Kidney capillary endothelial cell (primary cell): ENCODE results near the gene THADA.

Experiments
- DNase-seq: peaks from one replicate; pipeline ENCODE4 v3.0.0-alpha.2; 2018; ENCODE audit warnings: low spot score

Gene THADA

DNA sequence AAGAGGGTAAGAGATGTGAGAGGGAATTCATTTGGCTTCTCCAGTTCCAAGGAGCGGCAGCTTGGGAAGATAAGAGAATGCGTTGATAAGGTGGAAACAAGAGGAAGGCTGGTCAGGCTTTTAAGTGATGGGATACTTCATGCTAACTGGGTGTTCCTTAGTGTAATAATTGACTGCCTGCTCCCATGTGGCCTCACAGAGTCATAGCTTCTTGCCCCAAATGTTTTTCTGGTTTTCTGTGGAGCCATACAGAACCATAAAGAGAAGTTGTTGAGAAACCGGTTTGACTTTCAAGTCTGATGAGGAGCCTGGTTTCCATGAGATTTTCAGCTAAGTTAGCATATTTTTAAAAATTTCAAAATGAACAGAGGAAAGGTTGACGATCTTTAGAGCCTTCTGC, 272.0 kb downstream of the THADA start:
- no peak for DNase-seq

GRCh38 chr2:43321446-43321845, 274.4 kb downstream of the THADA start:
- no peak for DNase-seq

DNA sequence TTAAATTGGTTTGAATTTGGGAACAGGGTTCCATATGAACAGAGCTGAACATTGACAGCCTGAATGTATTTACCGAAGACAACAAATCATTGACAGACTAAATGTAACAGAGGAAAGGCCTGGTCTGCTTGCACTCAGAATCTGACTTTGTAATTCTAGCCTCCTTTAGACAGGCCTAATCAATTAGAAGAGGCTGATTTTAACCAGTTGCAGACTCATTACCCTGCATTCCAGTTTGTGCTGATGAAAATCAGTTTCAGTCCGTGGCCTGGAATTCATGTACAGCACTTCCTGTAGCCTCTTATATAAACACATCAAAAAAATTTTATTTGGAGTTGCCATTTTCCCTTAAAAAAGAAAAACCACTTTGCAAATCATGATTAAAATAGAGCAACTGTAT, 276.3 kb downstream of the THADA start:
- no peak for DNase-seq

DNA sequence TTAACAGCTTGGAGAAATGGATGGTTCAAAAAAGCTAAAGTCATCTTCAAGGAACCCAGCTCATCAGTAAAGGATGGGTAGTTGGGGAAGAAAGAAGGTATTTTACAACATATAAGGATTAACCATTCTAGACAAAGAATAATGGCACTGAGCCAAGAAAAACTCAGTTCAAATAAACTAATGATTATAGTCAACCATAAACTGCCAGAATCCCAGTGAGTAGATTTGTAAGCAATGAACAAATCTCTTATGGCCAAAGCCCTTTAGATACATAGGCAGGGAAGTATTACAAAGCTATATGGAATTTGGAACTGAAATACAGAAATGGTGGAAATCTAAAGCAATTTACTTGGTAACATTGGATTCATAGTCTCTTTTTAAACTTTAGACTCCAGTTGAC, 277.0 kb downstream of the THADA start:
- DNase-seq, result no peak

- DNase-seq, result no peak
These were observed 278.2 kb downstream of the THADA start for GRCh38 chr2:43317680-43318079.

DNA sequence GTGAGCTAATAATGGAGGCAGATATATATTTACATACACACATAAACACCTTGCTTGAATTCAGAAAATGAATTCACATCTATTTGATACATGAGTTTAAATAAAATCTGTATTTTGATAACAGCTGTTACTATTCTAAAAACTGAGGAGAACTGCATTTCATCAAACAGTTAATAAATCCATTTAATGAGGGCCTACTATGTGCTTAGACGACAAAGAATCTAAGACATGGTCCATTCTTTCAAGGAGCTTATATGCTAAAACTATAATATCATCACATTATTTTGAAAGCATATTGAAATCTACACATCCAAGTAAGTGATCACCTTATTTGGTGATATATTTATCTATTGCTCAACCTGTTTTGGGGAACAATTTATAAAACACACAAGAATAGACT, 278.6 kb downstream of the THADA start:
- no peak for DNase-seq

DNA sequence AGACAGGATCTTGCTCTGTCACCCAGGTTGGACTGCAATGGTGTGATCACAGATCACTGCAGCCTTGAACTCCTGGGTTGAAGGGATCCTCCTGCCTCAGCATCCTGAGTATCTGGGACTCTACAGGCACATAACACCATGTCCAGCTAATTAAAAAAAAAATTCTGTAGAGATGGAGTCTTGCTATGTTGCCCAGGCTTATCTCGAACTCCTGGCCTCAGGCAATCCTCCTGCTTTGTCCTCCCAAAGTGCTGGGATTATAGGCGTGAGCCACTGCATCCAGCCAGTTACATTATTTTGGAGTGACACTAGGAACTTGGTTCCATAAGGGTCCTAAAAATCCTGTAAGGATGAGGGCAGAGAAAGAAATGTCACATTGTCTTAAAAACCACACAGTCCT, 280.4 kb downstream of the THADA start:
- DNase-seq, result no peak

DNA sequence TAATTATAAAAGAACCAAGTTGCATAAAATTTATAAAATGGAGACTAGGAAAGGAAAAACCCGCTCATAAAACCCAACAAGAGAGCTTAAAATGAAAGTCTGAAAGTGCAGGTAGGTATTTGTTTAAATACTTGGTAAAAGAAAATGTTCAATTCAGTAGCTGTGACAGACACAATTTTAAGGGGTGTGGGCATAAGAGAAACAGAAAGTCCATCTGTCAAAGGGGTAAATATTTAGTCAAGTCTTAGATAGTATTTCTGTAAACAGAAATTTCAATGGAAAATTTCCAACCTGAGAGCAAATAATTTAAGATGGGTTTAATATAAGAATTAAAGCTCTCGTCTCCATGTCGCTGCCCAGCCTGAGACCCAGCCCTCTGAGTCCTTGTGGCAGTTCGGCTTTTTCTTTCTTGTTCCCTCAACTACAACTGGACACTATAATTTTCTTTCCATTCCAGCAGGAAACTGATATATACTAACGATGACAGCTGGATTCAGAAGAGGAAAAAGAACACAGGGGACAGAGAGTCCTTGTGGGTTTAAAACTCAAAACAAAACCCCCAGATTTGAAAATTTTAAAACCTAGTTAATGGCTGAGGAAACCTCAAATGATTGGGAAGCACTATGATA, 281.4 kb downstream of the THADA start:
- no peak for DNase-seq

GRCh38 chr2:43313642-43314017, 282.2 kb downstream of the THADA start:
- DNase-seq, result no peak

GRCh38 chr2:43312755-43313641, 282.8 kb downstream of the THADA start:
- no peak for DNase-seq

GRCh38 chr2:43311276-43311675, 284.6 kb downstream of the THADA start:
- no peak for DNase-seq

DNA sequence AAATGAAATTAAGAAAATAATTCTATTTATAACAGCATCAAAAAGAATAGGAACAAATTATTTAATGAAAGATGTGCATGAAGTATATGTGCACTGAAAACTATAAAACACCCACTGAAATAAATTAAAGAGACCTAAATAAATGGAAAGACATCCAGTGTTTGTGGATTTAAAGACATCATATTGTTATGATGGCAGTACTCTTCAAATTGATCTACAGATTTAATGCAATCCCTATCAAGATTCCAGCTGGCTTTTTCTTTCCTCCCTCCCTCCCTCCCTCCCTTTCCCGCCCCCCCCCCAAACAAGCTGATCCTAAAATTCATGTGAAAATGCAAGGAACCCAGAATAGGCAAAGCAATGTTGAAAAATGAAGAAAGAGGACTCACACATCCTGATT, 285.9 kb downstream of the THADA start:
- DNase-seq, result no peak

GRCh38 chr2:43307973-43308372, 287.9 kb downstream of the THADA start:
- DNase-seq, result no peak

GRCh38 chr2:43307046-43307445, 288.8 kb downstream of the THADA start:
- no peak for DNase-seq

- no peak for DNase-seq
These were observed 289.6 kb downstream of the THADA start for GRCh38 chr2:43306197-43306596.

GRCh38 chr2:43305517-43305916, 290.3 kb downstream of the THADA start:
- DNase-seq, result no peak

DNA sequence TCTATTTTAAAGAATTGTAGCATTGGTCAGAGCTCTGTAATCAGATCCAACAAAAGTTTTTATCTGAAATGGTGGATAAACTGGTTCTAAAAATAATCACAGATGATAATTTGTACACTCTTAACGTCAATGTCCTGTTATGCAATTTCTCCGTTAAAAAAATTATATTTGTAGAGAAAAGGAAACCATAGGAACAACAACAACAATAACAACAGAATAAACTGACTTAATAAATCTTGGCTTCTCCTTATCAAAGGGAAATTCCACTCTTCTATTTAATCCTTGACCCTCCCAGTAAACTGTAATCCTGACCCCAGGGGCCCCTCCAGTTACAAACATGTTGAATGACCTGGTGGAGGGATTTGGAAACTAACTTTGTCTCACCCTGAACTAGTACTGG, 290.8 kb downstream of the THADA start:
- DNase-seq, result no peak

GRCh38 chr2:43303889-43304288, 291.9 kb downstream of the THADA start:
- no peak for DNase-seq

- no peak for DNase-seq
These were observed 292.8 kb downstream of the THADA start for GRCh38 chr2:43302961-43303494.

DNA sequence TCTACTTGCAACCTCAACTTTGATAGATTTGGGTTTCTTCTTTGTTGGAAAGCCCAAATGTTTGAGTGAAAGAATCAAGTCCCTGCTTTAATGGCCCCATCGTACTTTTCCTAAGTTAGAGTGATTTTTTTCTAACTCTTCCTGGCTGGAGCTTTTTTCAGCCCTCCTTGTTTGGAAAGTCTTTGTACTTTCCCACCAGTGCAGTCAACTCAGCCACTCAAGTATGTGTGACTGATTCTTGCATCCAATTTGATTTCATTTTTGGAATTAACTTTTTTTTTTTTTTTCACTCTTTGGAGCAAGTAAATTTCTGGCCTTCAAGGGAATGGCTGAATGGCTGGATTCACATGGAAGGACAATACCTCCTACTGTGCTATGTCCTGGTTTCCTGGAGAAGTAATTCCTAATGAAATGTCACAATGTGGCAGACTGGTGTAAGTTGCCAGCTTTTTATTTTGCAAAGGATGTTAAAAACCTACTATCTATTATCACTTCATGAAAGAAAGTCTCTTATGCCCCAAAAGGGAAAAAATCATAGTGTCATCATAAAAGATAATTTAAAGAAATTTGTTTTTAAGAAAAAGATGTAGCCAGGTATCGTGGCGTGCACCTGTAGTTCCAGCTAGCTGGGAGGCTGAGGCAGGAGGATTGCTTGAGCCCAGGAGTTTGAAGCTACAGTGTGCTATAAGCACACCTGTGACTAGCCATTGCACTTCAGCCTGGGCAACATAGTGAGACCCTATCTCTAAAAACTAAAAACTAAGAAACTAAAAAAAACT, 293.5 kb downstream of the THADA start:
- DNase-seq, result no peak

GRCh38 chr2:43300781-43301583, 294.9 kb downstream of the THADA start:
- no peak for DNase-seq

GRCh38 chr2:43300222-43300621, 295.6 kb downstream of the THADA start:
- DNase-seq, result no peak
